Hematopoietic multipotent progenitor cell treated with erythropoietin and hydrocortisone succinate and interleukin-3 and kit ligand, for 15 days (in vitro differentiated cells): ENCODE data around the gene RHBDF2.

Source experiments
- DNase-seq: peaks from one replicate; pipeline ENCODE4 v3.0.0-alpha.2; 2015; ENCODE audit warnings: low spot score

Gene RHBDF2

DNA sequence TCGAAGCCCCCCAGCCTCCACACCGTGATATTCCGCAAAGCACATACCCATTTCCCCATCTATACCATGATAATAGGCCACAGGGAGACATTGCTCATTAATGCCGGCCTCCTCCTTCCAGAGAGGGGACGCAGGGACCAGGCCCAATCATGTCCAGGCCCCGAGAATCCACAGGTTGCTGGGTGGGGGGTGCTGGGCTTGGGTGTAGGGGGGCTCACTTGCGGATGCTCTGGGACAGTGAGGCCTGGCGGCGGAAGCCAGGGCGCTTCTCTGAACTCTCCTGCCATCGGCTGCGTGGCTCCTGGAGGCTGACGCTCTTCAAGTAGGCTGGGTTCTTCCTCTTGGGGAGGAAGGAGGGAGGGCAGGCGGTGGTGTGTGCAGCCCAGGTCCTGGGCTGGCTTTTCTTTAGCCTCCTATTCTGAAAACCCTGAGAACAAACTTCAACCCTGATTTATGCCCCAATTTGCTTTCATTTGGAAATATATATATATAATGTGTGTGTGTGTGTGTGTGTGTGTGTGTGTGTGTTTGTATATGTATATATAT, 21.6 kb downstream of the RHBDF2 start:
- no peak for DNase-seq

DNA sequence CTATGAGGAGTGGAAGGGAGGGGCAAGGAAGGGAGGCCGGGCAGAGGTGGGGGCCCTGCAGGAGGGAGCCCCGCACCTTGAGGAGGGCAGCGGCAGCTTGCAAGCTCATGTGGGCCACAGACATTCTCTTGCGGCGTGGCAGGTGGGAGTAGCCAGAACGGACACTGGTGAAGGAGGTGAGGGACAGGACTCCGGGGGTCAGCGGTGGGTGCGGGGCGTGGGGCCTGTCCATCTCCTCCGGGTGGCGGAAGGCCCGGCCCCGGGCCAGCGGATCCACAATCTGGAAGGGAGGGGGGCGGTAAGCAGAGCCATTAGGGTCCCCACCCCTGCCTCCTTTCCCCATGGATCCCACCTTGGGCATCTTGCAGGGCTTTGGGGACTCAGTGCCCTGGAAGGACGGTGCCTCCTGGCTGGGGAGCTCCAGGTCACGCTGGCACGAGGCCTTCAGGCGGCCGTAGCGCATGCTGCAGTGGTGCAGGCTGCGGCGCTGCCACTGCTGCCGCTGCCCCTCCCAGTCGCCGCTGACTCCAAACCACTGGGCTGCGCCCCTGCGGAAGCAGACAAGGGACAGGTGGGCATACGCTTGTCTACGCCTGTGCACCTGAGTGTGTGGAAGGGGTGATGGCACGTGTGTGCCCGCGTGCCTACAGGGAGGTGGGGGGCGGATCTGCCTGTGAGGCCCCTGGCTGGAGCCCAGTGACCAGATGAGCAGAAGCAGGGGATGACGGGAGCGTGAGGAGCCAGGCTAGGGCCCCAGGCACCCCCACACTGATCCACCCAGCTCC, 22.3 kb downstream of the RHBDF2 start:
- no peak for DNase-seq

DNA sequence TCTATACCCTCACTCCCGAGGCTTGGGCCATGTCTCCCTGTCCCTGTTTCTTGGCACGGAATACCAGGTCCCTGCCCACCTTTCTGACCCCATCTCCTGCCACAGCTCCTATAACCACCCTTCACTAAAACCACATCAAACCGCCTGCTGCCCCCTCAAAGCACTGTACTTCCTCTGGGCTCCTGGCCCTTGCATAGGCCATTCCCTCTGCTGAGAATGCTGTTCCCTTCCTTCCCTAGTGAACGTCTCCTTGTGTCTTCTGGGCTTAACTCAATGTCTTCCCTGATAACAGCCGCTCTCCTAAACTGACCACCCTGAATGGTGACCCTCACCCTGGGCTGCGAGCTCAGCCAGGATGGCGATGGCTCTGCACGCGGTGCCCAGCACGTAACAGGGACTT, 23.1 kb downstream of the RHBDF2 start:
- no peak for DNase-seq

DNA sequence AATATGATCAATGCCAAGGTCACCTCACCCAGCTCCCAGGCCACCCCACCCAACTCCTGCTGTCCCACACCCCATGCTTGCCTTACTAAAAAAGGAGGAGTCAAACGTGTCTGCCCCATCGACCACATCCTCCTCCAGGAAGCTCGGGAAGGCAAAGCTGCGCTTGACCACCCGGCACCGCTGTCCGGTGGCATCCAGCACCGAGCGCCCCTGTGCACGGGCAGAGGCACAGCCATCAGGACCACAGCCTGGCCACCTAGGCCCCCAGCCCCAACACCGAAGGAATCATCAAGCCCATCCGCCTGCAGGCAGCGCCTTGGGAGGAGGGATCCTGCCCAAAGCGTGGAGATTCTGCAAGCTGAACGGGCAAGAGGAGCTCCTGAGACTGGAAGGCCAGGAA, 23.6 kb downstream of the RHBDF2 start:
- no peak for DNase-seq

DNA sequence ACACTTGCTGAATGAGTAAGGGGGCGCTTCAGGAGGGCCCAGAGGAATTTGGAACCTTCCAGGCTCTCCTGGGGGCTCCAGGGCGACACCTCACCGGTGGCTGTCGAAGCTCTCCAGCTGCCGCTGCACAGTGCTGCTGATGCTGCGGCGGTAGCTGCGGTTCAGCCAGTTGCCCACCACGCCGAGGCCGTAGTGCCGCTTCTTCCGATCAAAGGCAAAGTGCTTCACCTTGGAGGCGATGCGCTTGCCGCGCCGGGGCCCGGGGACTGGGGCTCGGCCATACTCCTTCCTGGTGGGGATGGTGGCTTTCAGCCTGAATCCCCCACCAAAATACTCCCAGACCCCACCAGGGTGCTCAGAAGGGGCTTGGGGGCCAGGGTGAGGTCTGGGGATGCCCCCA, 24.5 kb downstream of the RHBDF2 start:
- DNase-seq, result no peak

DNA sequence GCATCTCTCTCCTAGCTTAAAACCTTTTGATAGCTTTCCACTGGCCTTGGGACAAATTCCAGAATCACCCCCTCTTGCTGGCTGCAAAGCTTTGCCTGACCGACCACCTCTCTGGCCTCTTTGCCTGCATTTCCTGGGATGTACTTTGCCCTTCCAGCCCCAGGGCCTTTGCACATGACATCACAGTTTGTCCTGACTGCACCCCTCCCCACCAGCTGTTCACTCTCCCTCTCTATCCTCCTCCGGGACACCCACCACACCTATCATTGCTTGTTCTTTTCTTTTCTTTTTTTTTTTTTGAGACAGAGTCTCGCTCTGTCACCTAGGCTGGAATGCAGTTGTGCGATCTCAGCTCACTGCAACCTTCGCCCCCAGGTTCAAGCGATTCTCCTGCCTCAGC, 25.9 kb downstream of the RHBDF2 start:
- DNase-seq, result no peak

DNA sequence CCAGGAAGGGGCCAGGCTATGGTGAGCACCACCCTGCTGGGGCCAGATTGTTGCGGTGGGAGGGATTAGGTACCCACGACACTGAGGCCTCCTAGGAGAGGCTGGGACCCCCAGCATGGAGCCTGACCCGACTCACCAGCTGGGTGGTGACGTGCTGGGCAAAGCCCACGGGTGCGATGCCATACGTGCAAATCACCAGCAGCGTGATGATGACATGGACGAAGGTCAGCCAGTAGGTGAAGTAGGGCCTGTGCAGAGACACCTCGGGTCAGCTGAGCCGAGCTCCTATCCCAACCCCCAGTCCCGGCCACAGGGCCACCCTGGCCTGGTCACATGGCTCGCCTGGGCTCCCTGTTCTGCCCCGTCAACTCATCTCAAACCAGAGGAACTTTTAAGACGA, 26.3 kb downstream of the RHBDF2 start:
- DNase-seq, result no peak

DNA sequence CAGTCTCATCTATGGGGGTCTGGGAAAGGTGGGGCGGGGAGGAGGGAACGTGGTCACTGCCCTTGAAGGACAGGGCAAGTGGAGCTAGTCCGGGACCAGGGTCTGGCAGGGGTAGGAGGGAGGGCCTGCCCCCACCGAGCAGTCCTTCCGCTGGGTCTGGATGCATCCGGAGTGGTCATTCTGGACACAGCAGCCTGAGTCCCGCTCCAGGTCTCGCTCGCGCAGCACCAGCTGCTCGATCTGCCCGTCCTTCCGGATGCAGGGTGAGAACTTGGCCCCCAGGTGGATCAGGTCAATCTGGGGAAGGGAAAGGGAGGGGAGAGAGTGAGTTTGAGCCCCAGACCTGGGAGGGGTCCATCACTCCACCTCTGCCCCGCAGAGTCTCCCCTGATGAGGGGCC, 27.0 kb downstream of the RHBDF2 start:
- DNase-seq, result no peak

DNA sequence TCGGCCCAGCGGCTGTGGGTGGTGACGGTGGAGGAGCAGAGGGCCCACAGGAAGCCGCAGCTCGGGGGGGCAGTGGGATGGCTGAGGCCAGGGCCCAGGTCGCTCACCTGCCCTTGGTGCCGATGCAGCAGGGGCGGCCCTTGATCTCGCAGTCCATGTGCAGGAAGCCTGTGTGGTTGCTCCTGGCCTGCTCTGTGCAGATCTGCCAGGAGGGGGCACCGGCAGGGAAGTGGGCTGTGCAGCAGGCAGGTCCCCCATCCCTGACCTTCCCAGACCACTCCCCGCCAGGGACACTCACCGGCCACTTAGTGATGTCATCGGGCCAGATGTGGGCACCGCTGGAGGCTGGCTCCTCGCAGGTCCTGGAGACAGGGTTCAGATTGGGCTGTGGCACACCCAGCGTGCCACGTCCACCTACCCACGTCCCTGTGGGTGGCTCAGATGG, 27.7 kb downstream of the RHBDF2 start:
- DNase-seq, result no peak

DNA sequence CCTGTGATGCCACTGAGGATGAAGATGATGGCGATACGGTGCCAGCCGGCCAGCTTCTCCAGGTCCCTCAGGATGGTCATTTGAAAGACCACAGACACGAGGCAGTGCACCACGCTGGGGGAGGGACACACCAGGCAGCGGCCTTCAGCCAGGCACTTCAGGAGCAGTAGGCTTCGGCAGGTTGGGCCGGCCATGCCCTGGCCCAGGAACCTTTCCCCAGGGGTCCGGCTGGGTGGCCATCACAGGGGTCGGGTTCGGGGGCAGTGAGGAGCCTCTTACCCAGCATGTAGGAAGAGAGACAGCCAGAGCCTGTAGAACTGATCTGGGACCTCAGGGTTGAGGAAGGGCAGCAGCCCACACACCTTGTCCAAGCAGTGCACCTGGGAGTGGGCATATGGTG, 28.5 kb downstream of the RHBDF2 start:
- DNase-seq, result no peak

DNA sequence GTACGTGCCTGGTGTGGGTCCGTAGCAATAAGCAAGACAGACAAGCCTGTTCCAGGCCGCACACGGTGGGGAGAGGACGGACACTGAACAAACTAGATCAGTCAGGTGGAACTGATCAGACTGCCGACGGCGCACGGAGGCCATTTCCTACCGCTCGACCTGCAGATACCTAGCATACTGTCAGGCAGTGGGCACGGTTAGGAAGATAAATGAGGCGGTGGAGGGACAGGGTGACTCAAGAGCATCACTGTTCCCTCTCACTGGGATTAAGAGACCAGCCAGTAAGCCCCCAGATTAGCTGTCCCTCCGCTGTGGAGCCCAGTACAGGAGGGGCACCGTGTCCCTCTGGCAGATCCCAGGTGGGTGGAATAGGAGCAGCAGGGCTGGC, 29.0 kb downstream of the RHBDF2 start:
- DNase-seq, result no peak

DNA sequence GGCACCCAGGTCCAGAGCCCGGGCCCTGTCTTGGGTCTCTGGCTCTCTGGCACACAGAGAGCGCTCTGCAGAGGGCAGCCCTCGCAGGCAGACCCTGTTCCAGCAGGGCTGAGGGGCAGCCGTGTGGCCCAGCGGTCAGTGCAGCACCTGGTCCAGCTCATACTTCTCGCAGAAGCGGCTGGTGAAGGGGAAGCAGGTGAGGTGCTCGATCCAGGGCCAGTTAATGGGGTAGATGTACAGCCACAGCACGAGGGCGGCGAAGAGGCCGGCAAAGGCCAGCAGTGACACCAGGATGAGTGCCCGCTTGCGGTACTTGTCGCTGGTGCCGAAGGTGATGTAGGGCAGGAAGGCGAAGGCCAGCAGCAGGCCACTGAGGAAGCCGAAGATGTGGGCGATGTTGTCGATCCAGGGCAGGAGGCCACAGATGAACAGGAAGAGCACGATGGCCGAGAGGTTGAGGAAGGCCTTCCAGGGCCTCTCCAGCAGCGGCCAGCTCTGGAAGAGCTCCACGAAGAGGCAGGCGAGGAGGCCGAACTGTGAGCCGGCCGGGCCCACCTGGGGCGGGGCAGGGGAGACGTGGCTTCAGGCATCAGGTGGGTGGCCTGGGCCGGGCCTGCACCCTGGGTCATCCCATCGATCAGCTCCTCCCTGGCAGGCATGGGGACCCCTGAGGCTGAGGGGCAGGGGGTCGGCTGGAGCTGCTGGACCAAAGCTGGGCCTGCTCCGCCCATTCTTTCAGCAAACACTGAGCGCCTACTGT, 29.5 kb downstream of the RHBDF2 start:
- no peak for DNase-seq

DNA sequence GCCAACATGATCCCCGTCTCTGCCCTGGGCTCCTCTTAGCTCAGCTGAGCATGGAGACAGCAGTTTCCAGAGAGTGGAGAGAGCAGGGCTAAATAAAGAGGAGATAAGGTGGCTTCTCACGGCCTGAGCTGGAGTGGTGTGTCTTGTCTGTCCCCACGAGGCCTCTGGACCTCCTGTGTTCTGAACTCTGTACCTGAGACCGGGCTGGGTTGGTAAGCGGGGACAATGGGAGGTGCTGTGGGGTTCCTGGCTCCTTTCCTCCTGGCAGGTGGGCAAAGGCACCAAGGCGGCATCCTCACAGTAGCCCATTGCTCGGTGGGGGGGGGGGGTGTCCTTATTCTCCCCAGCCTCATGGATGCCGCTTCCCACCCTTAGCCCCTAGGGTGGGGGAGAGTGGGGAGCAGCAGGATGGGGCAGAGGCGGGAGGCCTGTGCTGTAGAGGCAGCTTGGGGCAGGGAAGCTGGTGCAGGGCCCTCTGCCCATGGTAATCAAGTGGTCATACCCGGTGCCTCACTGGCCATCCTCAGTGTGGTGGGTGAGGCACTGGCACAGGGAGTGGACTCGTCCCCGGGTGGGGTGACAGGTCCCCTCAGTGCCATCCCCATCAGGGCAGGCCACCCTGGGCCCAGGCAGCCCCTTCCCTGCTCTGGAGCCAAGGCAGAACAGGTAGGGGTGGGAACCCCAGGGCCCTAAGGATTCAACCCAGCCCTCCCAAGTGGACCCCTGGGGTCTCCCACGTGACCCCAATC, 31.1 kb downstream of the RHBDF2 start:
- DNase-seq, result no peak

DNA sequence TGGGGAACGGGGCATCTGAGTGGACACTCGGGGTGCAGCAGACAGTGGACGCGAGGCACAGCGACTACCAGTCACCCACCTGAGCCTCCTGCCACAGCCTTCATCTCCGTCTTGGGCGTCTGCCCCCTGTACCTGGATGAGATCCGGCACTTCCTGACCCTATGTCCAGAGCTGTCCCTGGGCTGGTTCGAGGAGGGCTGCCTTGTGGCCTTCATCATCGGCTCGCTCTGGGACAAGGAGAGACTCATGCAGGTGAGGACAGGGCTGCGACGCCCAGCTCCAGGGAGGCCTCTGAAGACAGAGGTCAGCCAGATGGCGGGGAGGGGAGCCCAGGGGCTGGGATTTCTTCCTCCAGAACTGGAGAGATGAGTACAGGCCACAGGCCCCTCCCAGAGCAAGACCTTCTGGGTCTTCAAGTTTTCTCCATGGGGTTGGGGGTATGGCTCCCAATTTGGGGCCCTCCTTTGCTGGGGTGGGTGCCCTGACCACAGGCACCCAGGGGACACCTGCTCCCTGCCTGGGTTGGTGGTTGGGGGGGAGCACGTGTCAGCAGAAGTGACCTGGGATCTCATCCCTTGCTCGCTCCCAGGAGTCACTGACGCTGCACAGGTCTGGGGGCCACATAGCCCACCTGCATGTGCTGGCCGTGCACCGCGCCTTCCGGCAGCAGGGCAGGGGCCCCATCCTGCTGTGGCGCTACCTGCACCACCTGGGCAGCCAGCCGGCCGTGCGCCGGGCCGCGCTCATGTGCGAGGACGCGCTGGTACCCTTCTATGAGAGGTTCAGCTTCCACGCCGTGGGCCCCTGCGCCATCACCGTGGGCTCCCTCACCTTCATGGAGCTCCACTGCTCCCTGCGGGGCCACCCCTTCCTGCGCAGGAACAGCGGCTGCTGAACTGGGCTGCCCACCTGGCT, 31.9 kb downstream of the RHBDF2 start:
- DNase-seq, result no peak

DNA sequence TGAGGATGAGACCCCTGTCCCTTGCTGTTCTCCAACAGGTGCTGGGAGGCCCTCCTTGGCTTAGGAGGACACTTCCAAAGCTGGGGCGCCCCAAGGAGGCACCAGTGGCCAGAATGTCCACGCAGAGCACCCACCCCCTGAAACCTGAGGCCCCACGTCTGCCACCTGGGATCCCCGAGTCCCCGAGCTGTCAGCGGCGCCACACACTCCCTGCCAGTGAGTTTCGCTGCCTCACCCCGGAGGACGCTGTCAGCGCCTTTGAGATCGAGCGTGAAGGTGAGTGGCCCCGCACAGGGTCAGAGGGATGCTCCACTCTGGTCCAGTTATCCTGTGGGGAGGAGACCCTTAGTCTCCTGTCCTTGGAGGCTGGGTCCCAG, 32.6 kb downstream of the RHBDF2 start:
- no peak for DNase-seq

DNA sequence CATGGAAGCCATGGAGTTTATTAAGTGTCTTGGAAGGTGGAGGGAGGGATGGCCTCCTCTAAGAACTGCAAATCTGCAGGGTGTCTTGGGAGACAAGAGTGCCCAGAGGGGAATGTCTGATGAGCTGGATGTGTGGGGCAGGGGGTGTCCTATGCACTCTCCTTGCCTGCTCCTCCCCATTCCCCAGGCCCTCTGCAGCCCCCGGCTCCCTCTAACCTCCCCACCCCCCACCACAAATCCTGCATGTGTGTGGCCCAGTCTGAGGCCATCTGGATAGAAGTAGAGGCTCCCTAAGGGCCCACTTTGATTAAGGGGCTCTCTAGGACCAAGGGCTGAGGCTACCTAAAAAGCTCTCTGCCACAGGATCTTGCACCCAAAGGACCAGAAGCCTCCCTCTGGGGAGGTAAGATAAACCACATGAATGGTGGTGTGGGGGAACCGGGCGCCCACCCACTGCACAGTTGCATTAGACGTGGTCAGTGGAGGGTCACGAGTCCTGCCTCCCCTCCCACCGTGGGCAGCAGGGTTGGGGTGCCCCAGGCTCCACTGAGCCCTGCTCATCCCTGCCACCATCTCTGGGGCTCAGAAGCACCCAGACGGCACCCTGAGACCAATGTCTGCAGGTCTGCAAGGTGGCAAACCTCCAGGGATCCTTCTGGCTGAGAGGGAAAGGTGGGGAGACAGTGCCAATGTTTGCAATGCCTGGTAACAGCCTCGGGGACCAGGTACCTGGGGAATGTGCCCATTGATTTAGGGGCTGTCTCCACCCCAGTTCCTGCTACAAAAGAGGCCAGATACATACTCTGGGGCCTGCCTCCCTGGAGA, 33.2 kb downstream of the RHBDF2 start:
- no peak for DNase-seq

DNA sequence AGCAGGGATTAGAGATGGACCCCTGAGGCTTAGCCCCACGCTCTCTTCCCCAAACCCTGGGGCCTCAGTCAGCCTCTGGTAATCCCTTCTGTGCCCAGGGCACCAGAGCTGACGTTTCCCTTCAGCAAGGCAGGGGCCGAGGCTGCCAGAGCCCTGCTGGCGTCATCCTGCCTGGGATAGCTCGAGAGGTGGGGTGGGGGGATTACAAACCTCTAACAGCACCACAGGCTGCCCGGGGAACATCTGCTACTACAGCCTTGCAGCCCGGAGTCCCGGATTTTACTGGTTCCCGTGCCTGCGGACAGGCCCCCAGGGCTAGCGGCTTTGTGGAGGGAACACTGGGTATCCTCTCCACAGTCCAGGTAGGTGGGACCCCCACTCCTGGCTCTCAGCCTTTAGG, 33.9 kb downstream of the RHBDF2 start, which contains the start of gene AANAT:
Gene AANAT (plus strand): TSS at position 238 of the 400 bp plus-strand sequence. CDS start 1,144 bp downstream, outside the sequence.
- no peak for DNase-seq

DNA sequence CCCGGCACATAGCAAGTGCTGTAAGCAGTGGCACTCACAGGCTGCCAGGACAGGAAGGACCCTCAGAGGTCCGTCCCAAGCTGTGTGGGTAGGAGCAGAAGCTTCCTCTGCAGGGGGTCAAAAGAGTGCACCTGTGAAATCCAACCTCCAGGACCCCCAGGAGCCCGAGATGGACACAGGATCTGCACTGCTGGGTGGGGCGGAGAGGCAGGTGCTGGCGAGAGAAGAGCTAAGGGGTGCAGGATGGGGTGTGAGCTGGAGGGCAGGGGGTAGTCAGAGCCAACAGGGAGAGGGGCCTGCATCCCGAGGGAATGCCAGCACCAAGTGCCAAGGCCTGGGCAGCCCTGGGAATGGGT, 34.5 kb downstream of the RHBDF2 start:
- no peak for DNase-seq

DNA sequence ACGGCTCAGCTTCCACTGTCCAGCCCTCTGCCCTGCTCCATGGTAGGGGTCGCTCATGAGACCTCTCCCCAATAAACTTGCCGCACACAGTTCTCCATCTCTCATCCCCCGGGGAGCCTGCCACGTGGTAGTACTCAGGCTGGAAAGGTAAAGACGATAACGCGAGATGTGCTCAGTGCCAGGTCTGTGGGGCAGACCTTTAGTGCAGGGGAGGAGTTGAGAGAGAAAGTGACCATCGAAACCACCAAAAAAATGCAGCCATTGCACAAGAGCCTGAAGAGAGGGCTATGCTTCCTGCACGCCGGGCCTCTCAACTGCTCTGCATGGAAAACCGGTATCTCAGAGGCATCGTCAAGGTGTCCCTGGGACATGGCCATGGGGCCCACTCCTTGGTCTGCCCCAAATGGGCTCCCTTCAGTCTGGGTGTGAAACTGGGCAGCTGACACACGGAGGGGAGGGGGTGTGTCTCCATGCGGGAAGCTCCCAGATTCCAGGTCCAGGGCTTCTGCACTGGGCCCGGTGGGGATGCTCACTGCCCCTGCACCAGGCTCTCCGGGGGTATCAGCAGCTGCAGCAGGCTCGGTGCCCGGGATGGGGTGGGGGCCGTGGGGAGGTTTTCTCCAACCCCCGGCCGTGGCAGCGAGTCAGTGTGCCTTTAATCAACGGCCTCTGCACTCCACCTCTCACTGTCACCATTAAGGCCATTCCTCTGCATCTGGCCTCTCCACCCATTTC, 38.5 kb downstream of the RHBDF2 start:
- no peak for DNase-seq
